ENCODE measurements around the gene TMEM232.

Gene TMEM232

GRCh38 chr5:110440058-110440457 lies 286.4 kb downstream of the TMEM232 start:
- no peak for TF ChIP-seq CTCF (IDR thresholded peaks at IDR 0.05; ENCODE audit: unreplicated experiment in 3 of 3)
- no peak overlapping the region for H3K4me3 Mint-ChIP-seq
- no peaks in the 10 kb centered on the region for H3K36me3 Mint-ChIP-seq (ENCODE audit: low read depth)
- no peaks in the 10 kb centered on the region for H3K4me1 Mint-ChIP-seq
- no peaks in the 10 kb centered on the region for H3K27me3 Mint-ChIP-seq (ENCODE audit: low read depth)
- peaks cover 7% of the 10 kb centered on the region for H3K9me3 Mint-ChIP-seq
- H3K27ac Mint-ChIP-seq = no peak overlapping the region

- no peaks in the 10 kb centered on the region for H3K27me3 Mint-ChIP-seq (ENCODE audit: low read depth)
- no peak for TF ChIP-seq CTCF (IDR thresholded peaks at IDR 0.05; ENCODE audit: unreplicated experiment in 3 of 3)
- peaks cover 12% of the 10 kb centered on the region for H3K9me3 Mint-ChIP-seq
- no peak overlapping the region for H3K4me3 Mint-ChIP-seq
- H3K36me3 Mint-ChIP-seq (ENCODE audit: low read depth) = no peaks in the 10 kb centered on the region
- no peaks in the 10 kb centered on the region for H3K4me1 Mint-ChIP-seq
- H3K27ac Mint-ChIP-seq = no peak overlapping the region
Measured at GRCh38 chr5:110439296-110439695, 287.2 kb downstream of the TMEM232 start.

GRCh38 chr5:110435207-110435606 lies 291.3 kb downstream of the TMEM232 start:
- no peak overlapping the region for H3K27ac Mint-ChIP-seq
- H3K36me3 Mint-ChIP-seq (ENCODE audit: low read depth) = no peaks in the 10 kb centered on the region
- H3K27me3 Mint-ChIP-seq (ENCODE audit: low read depth) = no peaks in the 10 kb centered on the region
- peaks cover 18% of the 10 kb centered on the region for H3K9me3 Mint-ChIP-seq
- TF ChIP-seq CTCF (IDR thresholded peaks at IDR 0.05; ENCODE audit: unreplicated experiment in 3 of 3) = no peak
- H3K4me3 Mint-ChIP-seq = no peak overlapping the region
- H3K4me1 Mint-ChIP-seq = no peaks in the 10 kb centered on the region

- Mint-ChIP-seq H3K27me3 (ENCODE audit: low read depth) (no peaks in the 10 kb centered on the region), H3K4me3 (no peak overlapping the region), H3K9me3 (peaks cover 15% of the 10 kb centered on the region), H3K4me1 (no peaks in the 10 kb centered on the region), H3K36me3 (ENCODE audit: low read depth) (no peaks in the 10 kb centered on the region), H3K27ac (no peak overlapping the region)
- TF ChIP-seq CTCF (IDR thresholded peaks at IDR 0.05; ENCODE audit: unreplicated experiment in 3 of 3) = no peak
Measured at GRCh38 chr5:110431603-110432002, 294.9 kb downstream of the TMEM232 start.

- Mint-ChIP-seq H3K4me3 (no peak overlapping the region), H3K27ac (no peak overlapping the region), H3K9me3 (no peaks in the 10 kb centered on the region), H3K27me3 (ENCODE audit: low read depth) (no peaks in the 10 kb centered on the region), H3K4me1 (peaks cover 5% of the 10 kb centered on the region), H3K36me3 (ENCODE audit: low read depth) (no peaks in the 10 kb centered on the region)
- peak; percentile 37 to 48 (median 41) for TF ChIP-seq CTCF (IDR thresholded peaks at IDR 0.05; ENCODE audit: unreplicated experiment in 3 of 3)
Measured at GRCh38 chr5:110414360-110414759, 312.1 kb downstream of the TMEM232 start.

- Mint-ChIP-seq H3K4me1 (peaks cover 5% of the 10 kb centered on the region), H3K36me3 (ENCODE audit: low read depth) (no peaks in the 10 kb centered on the region), H3K4me3 (no peak overlapping the region), H3K27me3 (ENCODE audit: low read depth) (no peaks in the 10 kb centered on the region), H3K27ac (no peak overlapping the region), H3K9me3 (no peaks in the 10 kb centered on the region)
- TF ChIP-seq CTCF (IDR thresholded peaks at IDR 0.05; ENCODE audit: unreplicated experiment in 3 of 3) = no peak
Measured at GRCh38 chr5:110413856-110414255, 312.6 kb downstream of the TMEM232 start.

Measured in nephron (organoid).